H9 (cell line): ENCODE results near the gene FIBP. TPM values are rescaled to one million over a fixed set of nuclear protein-coding genes. Genes with fewer than 3 reads are reported as not detected.

Experiments
- DNase-seq: peaks from one replicate; pipeline ENCODE4 v3.0.0-alpha.2; 2017
- H2AFZ ChIP-seq: one replicate; pipeline ENCODE4 v1.6.1; 2013; ENCODE audit warnings: mild to moderate bottlenecking, low read length, control low read depth, moderate library complexity
- H2AK5ac ChIP-seq: 2 replicates; pipeline ENCODE4 v1.6.1; 2013; ENCODE audit warnings: low read length, control low read depth, mixed read lengths; ENCODE audit not compliant: insufficient read length
- H2BK120ac ChIP-seq: one replicate; pipeline ENCODE4 v1.6.1; 2013; ENCODE audit warnings: low read depth, mild to moderate bottlenecking, low read length, control low read depth, inconsistent platforms; ENCODE audit not compliant: poor library complexity, severe bottlenecking
- H2BK12ac ChIP-seq: 2 replicates; pipeline ENCODE4 v1.6.1; 2013; ENCODE audit warnings: low read length, control low read depth, mixed read lengths, low read depth; ENCODE audit not compliant: insufficient read length
- H2BK15ac ChIP-seq: 2 replicates; pipeline ENCODE4 v1.6.1; 2013; ENCODE audit warnings: low read depth, low read length, control low read depth
- H2BK20ac ChIP-seq: one replicate; pipeline ENCODE4 v1.6.1; 2013; ENCODE audit warnings: low read depth, mild to moderate bottlenecking, low read length, control low read depth, inconsistent platforms; ENCODE audit not compliant: poor library complexity, severe bottlenecking
- H2BK5ac ChIP-seq: 2 replicates; pipeline ENCODE4 v1.6.1; 2013; ENCODE audit warnings: low read length, control low read depth, mixed read lengths; ENCODE audit not compliant: insufficient read length
- H3K14ac ChIP-seq: 2 replicates; pipeline ENCODE4 v1.6.1; 2013; ENCODE audit warnings: low read length, control low read depth; ENCODE audit not compliant: insufficient read depth
- H3K18ac ChIP-seq: 2 replicates; pipeline ENCODE4 v1.6.1; 2013; ENCODE audit warnings: low read depth, mild to moderate bottlenecking, mixed read lengths, low read length, control low read depth; ENCODE audit not compliant: insufficient read length
- H3K23ac ChIP-seq: 2 replicates; pipeline ENCODE4 v1.6.1; 2013; ENCODE audit warnings: low read length, control low read depth, mixed read lengths, low read depth; ENCODE audit not compliant: insufficient read length
- H3K23me2 ChIP-seq: 2 replicates; pipeline ENCODE4 v1.6.1; 2013; ENCODE audit warnings: low read depth, mild to moderate bottlenecking, mixed read lengths, low read length, control low read depth; ENCODE audit not compliant: insufficient read length, poor library complexity, severe bottlenecking
- H3K27ac ChIP-seq: 2 replicates; pipeline ENCODE4 v1.5.1; 2013; ENCODE audit warnings: low read length, control low read depth, mixed read lengths, low read depth; ENCODE audit not compliant: insufficient read length
- H3K27me3 ChIP-seq: 2 replicates; pipeline ENCODE4 v1.6.1; 2013; ENCODE audit warnings: low read length, control low read depth, inconsistent platforms; ENCODE audit not compliant: insufficient read depth
- H3K4ac ChIP-seq: 2 replicates; pipeline ENCODE4 v1.6.1; 2013; ENCODE audit warnings: low read depth, mild to moderate bottlenecking, control low read depth, inconsistent platforms, low read length, moderate library complexity
- H3K4me1 ChIP-seq: 2 replicates; pipeline ENCODE4 v1.6.1; 2013; ENCODE audit warnings: low read length, control low read depth, inconsistent platforms; ENCODE audit not compliant: insufficient read depth
- H3K4me2 ChIP-seq: 2 replicates; pipeline ENCODE4 v1.6.1; 2013; ENCODE audit warnings: low read length, control low read depth, mixed read lengths; ENCODE audit not compliant: insufficient read length, insufficient read depth
- H3K56ac ChIP-seq: 2 replicates; pipeline ENCODE4 v1.6.1; 2013; ENCODE audit warnings: low read depth, mild to moderate bottlenecking, mixed read lengths, low read length, control low read depth; ENCODE audit not compliant: insufficient read length
- H3K79me1 ChIP-seq: 2 replicates; pipeline ENCODE4 v1.6.1; 2013; ENCODE audit warnings: low read depth, mild to moderate bottlenecking, moderate library complexity, low read length, control low read depth, inconsistent platforms; ENCODE audit not compliant: insufficient read depth, poor library complexity, severe bottlenecking
- H3K79me2 ChIP-seq: 2 replicates; pipeline ENCODE4 v1.6.1; 2013; ENCODE audit warnings: low read length, control low read depth, inconsistent platforms; ENCODE audit not compliant: insufficient read depth
- H3K9ac ChIP-seq: 2 replicates; pipeline ENCODE4 v1.6.1; 2013; ENCODE audit warnings: low read length, control low read depth, mixed read lengths; ENCODE audit not compliant: insufficient read length; ENCODE audit errors: extremely low read depth
- H3K9me3 ChIP-seq: one replicate; pipeline ENCODE4 v1.6.1; 2013; ENCODE audit warnings: low read depth, low read length, inconsistent platforms; ENCODE audit not compliant: control insufficient read depth
- H3T11ph ChIP-seq: one replicate; pipeline ENCODE4 v1.6.1; 2013; ENCODE audit warnings: mild to moderate bottlenecking, low read length, control low read depth, inconsistent platforms
- H4K20me1 ChIP-seq: one replicate; pipeline ENCODE4 v1.6.1; 2013; ENCODE audit not compliant: control insufficient read depth, insufficient read length, insufficient read depth
- H4K5ac ChIP-seq: 2 replicates; pipeline ENCODE4 v1.6.1; 2013; ENCODE audit warnings: low read depth, mild to moderate bottlenecking, mixed read lengths, low read length, control low read depth; ENCODE audit not compliant: insufficient read length
- H4K8ac ChIP-seq: replicated peaks from 2 replicates; pipeline ENCODE4 v1.6.1; 2013; ENCODE audit warnings: low read length, control low read depth, mixed read lengths, low read depth; ENCODE audit not compliant: insufficient read length
- H4K91ac ChIP-seq: 2 replicates; pipeline ENCODE4 v1.6.1; 2013; ENCODE audit warnings: low read depth, mild to moderate bottlenecking, moderate library complexity, mixed read lengths, low read length, control low read depth; ENCODE audit not compliant: insufficient read length
- H3K27ac Mint-ChIP-seq, 3 experiments: 2 replicates in 2 of 3; 3 replicates in 1 of 3; pipeline ENCODE4 v1.8.0; 2020 to 2021; ENCODE audit warnings: mixed read lengths in 3 of 3, mild to moderate bottlenecking in 1 of 3, moderate library complexity in 1 of 3
- H3K27me3 Mint-ChIP-seq: 2 replicates; pipeline ENCODE4 v1.8.0; 2021; ENCODE audit warnings: low read depth, mild to moderate bottlenecking, moderate library complexity, mixed read lengths
- H3K36me3 Mint-ChIP-seq, 3 experiments: 2 replicates in 2 of 3; 3 replicates in 1 of 3; pipeline ENCODE4 v1.8.0; 2020 to 2021; ENCODE audit warnings: low read depth in 3 of 3, mixed read lengths in 3 of 3; ENCODE audit not compliant: insufficient read depth in 1 of 3
- H3K4me1 Mint-ChIP-seq, 2 experiments: 2 replicates each; pipeline ENCODE4 v1.8.0; 2020; ENCODE audit warnings: mixed read lengths in 2 of 2
- H3K4me3 Mint-ChIP-seq, 2 experiments: 2 replicates in 1 of 2; 3 replicates in 1 of 2; pipeline ENCODE4 v1.8.0; 2020 to 2021; ENCODE audit warnings: mild to moderate bottlenecking in 2 of 2, mixed read lengths in 2 of 2, moderate library complexity in 1 of 2
- H3K9me3 Mint-ChIP-seq, 2 experiments: 2 replicates in 1 of 2; 3 replicates in 1 of 2; pipeline ENCODE4 v1.8.0; 2020; ENCODE audit warnings: mild to moderate bottlenecking in 2 of 2, mixed read lengths in 2 of 2, moderate library complexity in 1 of 2
- WGBS: extraction: QIAGEN DNeasy Blood & Tissue Kit; methylation state at CpG from one replicate; pipeline ENCODE4 v1.1.7; 2013; ENCODE audit warnings: missing lambda C conversion rate, low lambda C conversion rate, mixed read lengths; ENCODE audit not compliant: insufficient read length; ENCODE audit errors: extremely low coverage; 5-methylcytosine and 5-hydroxymethylcytosine counted together
- total RNA-seq: library from RNA; stranded (reverse); gene quantifications from 2 replicates; pipeline ENCODE4 v1.2.1, GENCODE V29; 2021
- TF ChIP-seq, protein P1 (sequence below): fragments of 200-600 bp; sonication (generic); conservative IDR thresholded peaks from 3 replicates; pipeline ENCODE4 v1.8.0; 2021; ENCODE audit warnings: antibody characterized with exemption, mild to moderate bottlenecking

Gene FIBP
- total RNA-seq, 1 experiment from 2014 or later = 87.0 TPM

- Histone ChIP-seq H3K23ac (no peak overlapping the region), H2AK5ac (no peak overlapping the region), H4K20me1 (no peaks in the 10 kb centered on the region), H2BK20ac (no peak overlapping the region), H3K79me2 (peaks cover 1% of the 10 kb centered on the region; the same call in 1 of the 2 replicates), H3K4me2 (no peak overlapping the region), H3K9me3 (no peaks in the 10 kb centered on the region), H3K18ac (no peak overlapping the region), H2BK15ac (no peak overlapping the region), H3K23me2 (no peaks in the 10 kb centered on the region), H2BK120ac (no peak overlapping the region), H4K5ac (no peak overlapping the region), H3K14ac (no peak overlapping the region), H3K9ac (no peak overlapping the region), H3T11ph (no peak overlapping the region), H2BK5ac (no peak overlapping the region), H4K8ac (no peak overlapping the region), H4K91ac (no peak overlapping the region), H3K4me1 (no peaks in the 10 kb centered on the region), H3K4ac (no peak overlapping the region), H2BK12ac (no peak overlapping the region), H3K27me3 (no peaks in the 10 kb centered on the region), H3K56ac (no peak overlapping the region), H3K27ac (no peak overlapping the region), H2AFZ (no peak overlapping the region), H3K79me1 (peaks cover 2% of the 10 kb centered on the region)
- Mint-ChIP-seq H3K27me3 (peaks cover 15% of the 10 kb centered on the region), H3K4me3 (no peak overlapping the region), H3K4me1 (peaks cover 10 to 14% of the 10 kb centered on the region in 2 experiments), H3K36me3 (peaks cover 33 to 43% (median 36%) of the 10 kb centered on the region in 3 experiments), H3K27ac (peak overlapping the region in 1 of 3 experiments; percentile 63; a peak in 1 of 7 replicates), H3K9me3 (peaks cover 3 to 7% of the 10 kb centered on the region in 2 experiments; a peak in 2 of 5 replicates)
- TF ChIP-seq, protein P1, sequence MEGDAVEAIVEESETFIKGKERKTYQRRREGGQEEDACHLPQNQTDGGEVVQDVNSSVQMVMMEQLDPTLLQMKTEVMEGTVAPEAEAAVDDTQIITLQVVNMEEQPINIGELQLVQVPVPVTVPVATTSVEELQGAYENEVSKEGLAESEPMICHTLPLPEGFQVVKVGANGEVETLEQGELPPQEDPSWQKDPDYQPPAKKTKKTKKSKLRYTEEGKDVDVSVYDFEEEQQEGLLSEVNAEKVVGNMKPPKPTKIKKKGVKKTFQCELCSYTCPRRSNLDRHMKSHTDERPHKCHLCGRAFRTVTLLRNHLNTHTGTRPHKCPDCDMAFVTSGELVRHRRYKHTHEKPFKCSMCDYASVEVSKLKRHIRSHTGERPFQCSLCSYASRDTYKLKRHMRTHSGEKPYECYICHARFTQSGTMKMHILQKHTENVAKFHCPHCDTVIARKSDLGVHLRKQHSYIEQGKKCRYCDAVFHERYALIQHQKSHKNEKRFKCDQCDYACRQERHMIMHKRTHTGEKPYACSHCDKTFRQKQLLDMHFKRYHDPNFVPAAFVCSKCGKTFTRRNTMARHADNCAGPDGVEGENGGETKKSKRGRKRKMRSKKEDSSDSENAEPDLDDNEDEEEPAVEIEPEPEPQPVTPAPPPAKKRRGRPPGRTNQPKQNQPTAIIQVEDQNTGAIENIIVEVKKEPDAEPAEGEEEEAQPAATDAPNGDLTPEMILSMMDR = no peak
- peak; percentile 32 for DNase-seq
- WGBS = no CpG with 5 or more reads among the region's 20 CpGs
These were observed 37.8 kb downstream of the FIBP start for GRCh38 chr11:65850217-65851082.
